Measurements from ENCODE around the gene MYB. TPM values are rescaled to one million over a fixed set of nuclear protein-coding genes. Genes with fewer than 3 reads are reported as not detected.

The MYB gene
- total and polyA plus RNA-seq, 2 of the 8 experiments (the other 6 are each of a cell fraction or from before 2014, with no cell fraction given): 4.0 to 7.6 TPM

- TF ChIP-seq TAF1 (IDR thresholded peaks at IDR 0.05; ENCODE audit: low read depth, low read length): no peak
- TF ChIP-seq SUZ12 (IDR thresholded peaks at IDR 0.05; ENCODE audit: low read length): no peak
- TF ChIP-seq CHD7 (IDR thresholded peaks at IDR 0.05; ENCODE audit: insufficient replicate concordance, low read length): no peak
- TF ChIP-seq RNF2 (IDR thresholded peaks at IDR 0.05; ENCODE audit: borderline replicate concordance, low read depth, low read length, missing control alignments, poor library complexity, severe bottlenecking): no peak
These were observed 76.7 kb downstream of the MYB start (continued) for GRCh38 chr6:135257631-135258405.

All from H1 (cell line).